Measurements from ENCODE around the gene BARX2. TPM values are rescaled to one million over a fixed set of nuclear protein-coding genes. Genes with fewer than 3 reads are reported as not detected.

BARX2 gene
- total RNA-seq, 4 donors from 2014 or later = 0.83 TPM; not detected in 3

DNA sequence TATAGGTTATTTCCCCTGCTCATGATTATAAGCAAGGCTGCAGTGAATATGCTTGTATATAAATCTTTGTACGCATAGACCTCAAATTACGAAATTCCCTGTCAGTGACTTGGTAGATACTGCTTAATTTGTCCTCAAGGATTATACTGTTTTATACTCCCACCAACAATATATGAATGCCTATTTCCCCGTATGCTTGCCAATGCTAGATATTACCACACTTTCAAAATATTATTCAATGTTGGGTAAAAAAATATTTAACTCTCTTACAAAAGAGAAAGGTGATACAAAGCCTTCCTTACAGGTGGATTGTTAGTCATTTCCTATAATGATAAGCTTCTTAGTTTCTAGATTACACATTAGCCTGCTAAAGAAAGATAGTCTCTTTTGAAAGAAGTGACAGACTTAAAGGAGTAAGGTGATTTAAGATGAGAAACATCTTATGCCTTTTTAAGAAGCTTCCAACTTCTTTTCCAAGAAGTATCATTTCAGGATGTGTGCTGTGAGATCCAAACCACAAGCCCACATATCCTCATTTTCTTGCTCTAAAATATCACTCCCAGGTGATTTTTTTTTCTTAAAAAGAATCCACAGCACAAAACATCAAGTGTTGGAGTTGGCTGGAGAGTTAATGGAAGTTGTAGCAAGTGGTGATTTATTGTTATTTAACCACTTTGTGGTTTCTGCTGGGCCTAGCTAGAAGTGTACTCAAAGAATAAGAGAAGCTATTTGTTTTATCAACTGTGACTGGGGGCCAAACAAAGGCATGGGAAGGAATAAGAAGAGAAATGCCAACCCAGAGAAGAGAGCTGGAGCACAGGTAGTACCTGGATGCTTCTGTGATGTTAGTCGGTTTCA lies 59.2 kb downstream of the BARX2 start:
- intact Hi-C loops (cut with DNase I; ENCODE audit: low total_unique reads) = no loop called here
- Histone ChIP-seq H3K4me3 (no peak overlapping the region), H3K9me3 (no peaks in the 10 kb centered on the region), H3K27me3 (no peaks in the 10 kb centered on the region), H3K27ac (no peak overlapping the region), H3K4me1 (no peaks in the 10 kb centered on the region), H3K36me3 (no peaks in the 10 kb centered on the region)
- DNase-seq = no peak
- TF ChIP-seq, protein P1, sequence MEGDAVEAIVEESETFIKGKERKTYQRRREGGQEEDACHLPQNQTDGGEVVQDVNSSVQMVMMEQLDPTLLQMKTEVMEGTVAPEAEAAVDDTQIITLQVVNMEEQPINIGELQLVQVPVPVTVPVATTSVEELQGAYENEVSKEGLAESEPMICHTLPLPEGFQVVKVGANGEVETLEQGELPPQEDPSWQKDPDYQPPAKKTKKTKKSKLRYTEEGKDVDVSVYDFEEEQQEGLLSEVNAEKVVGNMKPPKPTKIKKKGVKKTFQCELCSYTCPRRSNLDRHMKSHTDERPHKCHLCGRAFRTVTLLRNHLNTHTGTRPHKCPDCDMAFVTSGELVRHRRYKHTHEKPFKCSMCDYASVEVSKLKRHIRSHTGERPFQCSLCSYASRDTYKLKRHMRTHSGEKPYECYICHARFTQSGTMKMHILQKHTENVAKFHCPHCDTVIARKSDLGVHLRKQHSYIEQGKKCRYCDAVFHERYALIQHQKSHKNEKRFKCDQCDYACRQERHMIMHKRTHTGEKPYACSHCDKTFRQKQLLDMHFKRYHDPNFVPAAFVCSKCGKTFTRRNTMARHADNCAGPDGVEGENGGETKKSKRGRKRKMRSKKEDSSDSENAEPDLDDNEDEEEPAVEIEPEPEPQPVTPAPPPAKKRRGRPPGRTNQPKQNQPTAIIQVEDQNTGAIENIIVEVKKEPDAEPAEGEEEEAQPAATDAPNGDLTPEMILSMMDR (IDR thresholded peaks at IDR 0.05) = no peak
- TF ChIP-seq POLR2A (IDR thresholded peaks at IDR 0.05) = no peak

DNA sequence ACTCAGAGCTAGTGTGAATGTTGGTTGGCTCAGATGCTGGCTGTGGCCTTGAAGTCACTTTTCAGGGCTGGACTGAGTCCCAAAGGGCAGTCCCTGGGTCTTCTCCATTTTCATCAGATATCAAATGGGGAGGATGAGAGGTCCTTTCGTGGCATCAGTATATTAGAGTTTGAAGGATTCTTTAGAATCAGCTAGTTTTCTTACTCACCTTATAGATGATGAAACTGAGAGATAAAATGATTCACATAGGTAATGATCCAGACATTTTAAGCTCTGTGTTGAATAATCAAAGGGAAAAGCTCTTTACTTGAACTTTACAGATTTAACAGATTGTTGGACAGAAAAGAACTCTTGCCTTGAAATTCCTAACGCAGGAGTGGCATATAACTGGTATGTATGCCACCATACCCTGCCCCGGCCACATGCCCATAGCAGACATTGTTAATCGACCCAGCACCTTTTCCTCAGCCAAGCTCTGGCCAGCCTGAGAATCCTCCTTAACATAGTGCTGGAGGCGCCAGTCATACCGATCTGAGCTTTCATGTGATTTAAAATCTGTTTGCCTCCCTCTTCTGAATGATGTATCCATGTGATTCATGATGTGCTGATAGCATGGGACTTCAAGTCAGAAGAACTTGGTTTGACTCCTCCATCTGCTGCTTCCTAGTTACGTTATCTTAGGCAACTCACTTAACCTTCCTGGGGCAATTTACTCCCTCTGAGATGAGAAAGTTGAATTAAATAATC lies 60.0 kb downstream of the BARX2 start:
- Histone ChIP-seq H3K27me3 (no peaks in the 10 kb centered on the region), H3K4me3 (no peak overlapping the region), H3K36me3 (no peaks in the 10 kb centered on the region), H3K4me1 (no peaks in the 10 kb centered on the region), H3K9me3 (no peaks in the 10 kb centered on the region), H3K27ac (no peak overlapping the region)
- intact Hi-C loops (cut with DNase I; ENCODE audit: low total_unique reads) = no loop called here
- no peak for DNase-seq
- TF ChIP-seq, protein P1 (IDR thresholded peaks at IDR 0.05) = no peak
- no peak for TF ChIP-seq POLR2A (IDR thresholded peaks at IDR 0.05)

DNA sequence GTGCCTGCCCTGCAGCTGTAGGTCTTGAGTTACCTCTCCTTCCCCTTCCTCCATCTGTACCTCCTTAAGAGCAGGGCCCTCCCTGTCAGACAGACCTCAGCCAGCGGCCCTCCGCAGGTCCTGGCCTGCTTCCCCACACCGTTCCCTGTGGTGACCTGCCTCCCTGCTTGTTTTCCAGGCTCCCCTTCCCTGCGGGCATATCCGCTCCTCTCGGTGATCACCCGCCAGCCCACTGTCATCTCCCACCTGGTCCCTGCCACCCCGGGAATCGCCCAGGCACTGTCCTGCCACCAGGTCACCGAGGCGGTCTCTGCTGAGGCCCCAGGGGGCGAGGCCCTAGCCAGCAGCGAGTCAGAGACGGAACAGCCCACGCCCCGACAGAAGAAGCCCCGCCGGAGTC lies 60.9 kb downstream of the BARX2 start:
- H3K4me3 ChIP-seq = no peak overlapping the region
- no peaks in the 10 kb centered on the region for H3K27me3 ChIP-seq
- H3K27ac ChIP-seq = no peak overlapping the region
- no peak for DNase-seq
- H3K36me3 ChIP-seq = no peaks in the 10 kb centered on the region
- intact Hi-C loops (cut with DNase I; ENCODE audit: low total_unique reads) = no loop called here
- TF ChIP-seq, protein P1 (IDR thresholded peaks at IDR 0.05) = no peak
- no peak for TF ChIP-seq POLR2A (IDR thresholded peaks at IDR 0.05)
- no peaks in the 10 kb centered on the region for H3K4me1 ChIP-seq
- no peaks in the 10 kb centered on the region for H3K9me3 ChIP-seq

DNA sequence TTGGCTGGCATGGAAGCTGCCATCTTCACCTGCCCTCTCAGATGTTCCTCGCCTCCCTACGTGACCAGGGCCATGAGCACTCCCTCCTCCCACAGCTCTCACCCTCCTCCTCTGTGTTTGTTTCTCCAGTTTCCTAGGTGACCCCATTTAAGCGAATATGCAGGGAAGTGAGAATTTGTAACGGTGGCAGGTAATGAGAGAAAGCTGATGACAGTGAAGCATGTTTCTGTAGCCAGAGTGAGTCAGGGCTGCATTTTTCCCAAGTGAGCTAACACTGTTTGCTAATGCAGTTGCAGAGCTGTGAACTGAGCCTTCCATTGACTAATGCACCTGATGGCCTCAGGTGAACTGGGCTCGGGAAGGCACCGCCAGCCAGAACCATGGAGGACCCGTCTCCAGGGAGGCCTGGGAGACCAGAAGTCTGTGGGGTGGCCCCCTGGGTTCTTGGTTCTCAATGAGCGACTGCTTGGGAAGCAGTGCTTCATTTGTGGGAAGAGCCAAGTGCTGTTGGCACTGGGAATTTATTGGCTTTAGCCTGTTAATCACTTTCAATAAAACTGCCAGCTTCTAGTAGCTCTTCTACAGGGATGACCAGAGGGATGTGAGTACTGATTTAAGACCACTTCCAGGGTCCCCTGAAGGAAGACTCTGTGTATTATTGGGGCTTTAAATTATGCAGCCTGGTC lies 64.5 kb downstream of the BARX2 start:
- Histone ChIP-seq H3K9me3 (no peaks in the 10 kb centered on the region), H3K27ac (no peak overlapping the region), H3K27me3 (no peaks in the 10 kb centered on the region), H3K36me3 (no peaks in the 10 kb centered on the region), H3K4me3 (no peak overlapping the region), H3K4me1 (no peaks in the 10 kb centered on the region)
- no peak for DNase-seq
- TF ChIP-seq, protein P1 (IDR thresholded peaks at IDR 0.05) = no peak
- no peak for TF ChIP-seq POLR2A (IDR thresholded peaks at IDR 0.05)
- intact Hi-C loops (cut with DNase I; ENCODE audit: low total_unique reads) = no loop called here

All from uterus (tissue), 4 donors.